Neural cell (in vitro differentiated cells): Measurements from ENCODE around the gene ZNF621. TPM values are rescaled to one million over a fixed set of nuclear protein-coding genes. Genes with fewer than 3 reads are reported as not detected.

Source experiments
- H2AFZ ChIP-seq: fragments of 200-600, 300-800 bp; sonication (generic), shearing (Covaris generic); 2 replicates; pipeline ENCODE4 v1.6.0; 2014; ENCODE audit warnings: low read depth, mild to moderate bottlenecking, antibody characterized with exemption, low read length, moderate library complexity
- H3F3A ChIP-seq: fragments of 200-600 bp; shearing (Covaris generic); 2 replicates; pipeline ENCODE4 v1.6.1; 2016; ENCODE audit warnings: mild to moderate bottlenecking, moderate library complexity, mixed read lengths, antibody characterized with exemption, low read length; ENCODE audit not compliant: insufficient read depth, poor library complexity, severe bottlenecking
- H3K27ac ChIP-seq: fragments of 200-600, 300-800 bp; sonication (generic), shearing (Covaris generic); 2 replicates; pipeline ENCODE4 v1.5.1; 2014; ENCODE audit warnings: mild to moderate bottlenecking, low read length, moderate library complexity
- H3K27me3 ChIP-seq: fragments of 300-800, 200-600 bp; sonication (generic), shearing (Covaris generic); 2 replicates; pipeline ENCODE4 v1.6.0; 2014; ENCODE audit warnings: mild to moderate bottlenecking, low read depth, low read length, moderate library complexity; ENCODE audit not compliant: insufficient read depth
- H3K36me3 ChIP-seq: fragments of 300-800, 200-600 bp; sonication (generic), shearing (Covaris generic); 2 replicates; pipeline ENCODE4 v1.5.1; 2014; ENCODE audit warnings: mild to moderate bottlenecking, antibody characterized with exemption, low read length, moderate library complexity; ENCODE audit not compliant: insufficient read depth
- H3K4me2 ChIP-seq: fragments of 300-800, 200-600 bp; sonication (generic), shearing (Covaris generic); 2 replicates; pipeline ENCODE4 v1.6.0; 2014; ENCODE audit warnings: mild to moderate bottlenecking, low read length
- H3K4me3 ChIP-seq: fragments of 300-800, 200-600 bp; sonication (generic), shearing (Covaris generic); 2 replicates; pipeline ENCODE4 v1.5.1; 2014; ENCODE audit warnings: mild to moderate bottlenecking, low read length, moderate library complexity
- H3K79me2 ChIP-seq: fragments of 200-600 bp; shearing (Covaris generic); replicated peaks from 2 replicates; pipeline ENCODE4 v1.6.0; 2014; ENCODE audit warnings: mild to moderate bottlenecking, low read length, moderate library complexity; ENCODE audit not compliant: insufficient read depth
- H3K9ac ChIP-seq: fragments of 300-800, 200-600 bp; sonication (generic), shearing (Covaris generic); 2 replicates; pipeline ENCODE4 v1.6.1; 2016; ENCODE audit warnings: mild to moderate bottlenecking, low read length, mixed read lengths
- H3K9me2 ChIP-seq: fragments of 200-600 bp; shearing (Covaris generic); 2 replicates; pipeline ENCODE4 v1.6.1; 2016; ENCODE audit warnings: mild to moderate bottlenecking, low read length, mixed read lengths; ENCODE audit not compliant: insufficient read depth
- H3K9me3 ChIP-seq: fragments of 200-600, 300-800 bp; sonication (generic), shearing (Covaris generic); 2 replicates; pipeline ENCODE4 v1.6.1; 2016; ENCODE audit warnings: mild to moderate bottlenecking, mixed run types, low read length, moderate library complexity, mixed read lengths
- H4K20me1 ChIP-seq: fragments of 200-600 bp; shearing (Covaris generic); 2 replicates; pipeline ENCODE4 v1.6.1; 2016; ENCODE audit warnings: mild to moderate bottlenecking, mixed run types; ENCODE audit not compliant: insufficient read depth
- CTCF ChIP-seq: fragments of 450-650 bp; IDR thresholded peaks from 2 replicates; pipeline ENCODE4 v1.5.1; 2014; ENCODE audit warnings: antibody characterized with exemption, mild to moderate bottlenecking, moderate library complexity; ENCODE audit not compliant: poor library complexity, severe bottlenecking
- EP300 ChIP-seq: fragments of 450-650 bp; conservative IDR thresholded peaks from 2 replicates; pipeline ENCODE4 v1.6.1; 2014; ENCODE audit warnings: antibody characterized with exemption, mild to moderate bottlenecking, moderate library complexity; ENCODE audit not compliant: poor library complexity, severe bottlenecking
- EZH2 ChIP-seq: fragments of 200-600, 300-800 bp; shearing (Covaris generic), sonication (generic); IDR thresholded peaks from 2 replicates; pipeline ENCODE4 v1.6.1; 2014; ENCODE audit warnings: antibody characterized with exemption, low read length, borderline replicate concordance, mild to moderate bottlenecking; ENCODE audit not compliant: insufficient read depth, poor library complexity, severe bottlenecking
- MXI1 ChIP-seq: fragments of 450-650 bp; conservative IDR thresholded peaks from 2 replicates; pipeline ENCODE4 v1.6.1; 2014; ENCODE audit warnings: antibody characterized with exemption, mild to moderate bottlenecking; ENCODE audit not compliant: poor library complexity, severe bottlenecking
- POLR2AphosphoS5 ChIP-seq: IDR thresholded peaks from 2 replicates; pipeline ENCODE4 v1.6.1; 2012
- RAD21 ChIP-seq: fragments of 450-650 bp; conservative IDR thresholded peaks from 2 replicates; pipeline ENCODE4 v1.6.1; 2014; ENCODE audit warnings: antibody characterized with exemption, mild to moderate bottlenecking, moderate library complexity
- REST ChIP-seq: IDR thresholded peaks from 2 replicates; pipeline ENCODE4 v1.6.1; 2012; ENCODE audit warnings: borderline replicate concordance
- SMC3 ChIP-seq: fragments of 450-650 bp; conservative IDR thresholded peaks from 2 replicates; pipeline ENCODE4 v1.6.1; 2014; ENCODE audit warnings: antibody characterized with exemption, mild to moderate bottlenecking, moderate library complexity; ENCODE audit not compliant: poor library complexity
- TAF1 ChIP-seq: IDR thresholded peaks from 2 replicates; pipeline ENCODE4 v1.6.1; 2012; ENCODE audit warnings: low read depth
- polyA plus RNA-seq: library from polyadenylated mRNA; depleted of rRNA; stranded (reverse); fragments of >200 nt; gene quantifications from 2 replicates; pipeline ENCODE4 v1.2.3, GENCODE V29; 2014

The ZNF621 gene
- polyA plus RNA-seq, 1 donor from 2014 or later, result 8.1 TPM

- no peak overlapping the region for H3K4me2 ChIP-seq
- no peaks in the 10 kb centered on the region for H3K9me3 ChIP-seq
- no peaks in the 10 kb centered on the region for H3K36me3 ChIP-seq
- H4K20me1 ChIP-seq, result no peaks in the 10 kb centered on the region
- no peak overlapping the region for H2AFZ ChIP-seq
- no peak overlapping the region for H3K9ac ChIP-seq
- H3K79me2 ChIP-seq, result no peaks in the 10 kb centered on the region
- no peak for TF ChIP-seq REST
- no peak for TF ChIP-seq POLR2AphosphoS5
- no peak for TF ChIP-seq CTCF
- no peak for TF ChIP-seq TAF1
- TF ChIP-seq RAD21, result no peak
- no peak for TF ChIP-seq EP300
- no peak for TF ChIP-seq SMC3
- TF ChIP-seq MXI1, result no peak
- no peak for TF ChIP-seq EZH2
- H3K27me3 ChIP-seq, result no peaks in the 10 kb centered on the region
- no peak overlapping the region for H3K27ac ChIP-seq
- no peaks in the 10 kb centered on the region for H3K9me2 ChIP-seq
- no peak overlapping the region for H3K4me3 ChIP-seq
- no peaks in the 10 kb centered on the region for H3F3A ChIP-seq
Measured at GRCh38 chr3:40490916-40491315, 33.8 kb upstream of the ZNF621 start.

- H3K79me2 ChIP-seq, result no peaks in the 10 kb centered on the region
- H4K20me1 ChIP-seq, result no peaks in the 10 kb centered on the region
- H3K9me3 ChIP-seq, result no peaks in the 10 kb centered on the region
- H2AFZ ChIP-seq, result no peak overlapping the region
- no peak overlapping the region for H3K27ac ChIP-seq
- H3K9me2 ChIP-seq, result no peaks in the 10 kb centered on the region
- H3K36me3 ChIP-seq, result no peaks in the 10 kb centered on the region
- TF ChIP-seq TAF1, result no peak
- no peak for TF ChIP-seq REST
- no peak for TF ChIP-seq CTCF
- no peak for TF ChIP-seq SMC3
- no peak for TF ChIP-seq RAD21
- TF ChIP-seq MXI1, result no peak
- TF ChIP-seq POLR2AphosphoS5, result no peak
- TF ChIP-seq EZH2, result no peak
- no peak for TF ChIP-seq EP300
- no peak overlapping the region for H3K9ac ChIP-seq
- no peaks in the 10 kb centered on the region for H3F3A ChIP-seq
- no peaks in the 10 kb centered on the region for H3K27me3 ChIP-seq
- no peak overlapping the region for H3K4me3 ChIP-seq
- no peak overlapping the region for H3K4me2 ChIP-seq
Measured at GRCh38 chr3:40494698-40495097, 30.1 kb upstream of the ZNF621 start.
